Measurements from ENCODE around the gene MS4A6E.
"Not testable (repeated sequence)": the region's sequence is repeated elsewhere in the genome, so short reads cannot be mapped to it uniquely, and the experiment has no call there.

The MS4A6E gene

DNA sequence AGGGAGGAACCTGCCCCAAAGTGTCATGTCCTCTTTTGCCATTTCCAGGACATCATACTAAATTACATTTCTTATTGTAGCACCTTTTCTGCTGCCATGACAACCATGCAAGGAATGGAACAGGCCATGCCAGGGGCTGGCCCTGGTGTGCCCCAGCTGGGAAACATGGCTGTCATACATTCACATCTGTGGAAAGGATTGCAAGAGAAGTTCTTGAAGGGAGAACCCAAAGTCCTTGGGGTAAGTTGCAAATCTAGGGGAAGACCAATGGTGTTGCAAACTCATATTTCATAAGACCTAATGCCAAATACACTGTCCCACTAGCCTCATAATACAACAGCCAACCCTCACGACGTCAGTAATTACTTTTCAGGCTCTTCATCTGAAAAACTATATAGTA lies 34.9 kb upstream of the MS4A6E start:
- Histone ChIP-seq H3K27ac (no peak overlapping the region), H3K36me3 (no peaks in the 10 kb centered on the region), H3K27me3 (ENCODE audit: insufficient read depth, low read depth, severe bottlenecking) (peaks cover 5% of the 10 kb centered on the region), H3K4me3 (ENCODE audit: low read depth, low read length) (no peak overlapping the region), H3K9me3 (ENCODE audit: severe bottlenecking) (no peaks in the 10 kb centered on the region)
- TF ChIP-seq, protein P1, sequence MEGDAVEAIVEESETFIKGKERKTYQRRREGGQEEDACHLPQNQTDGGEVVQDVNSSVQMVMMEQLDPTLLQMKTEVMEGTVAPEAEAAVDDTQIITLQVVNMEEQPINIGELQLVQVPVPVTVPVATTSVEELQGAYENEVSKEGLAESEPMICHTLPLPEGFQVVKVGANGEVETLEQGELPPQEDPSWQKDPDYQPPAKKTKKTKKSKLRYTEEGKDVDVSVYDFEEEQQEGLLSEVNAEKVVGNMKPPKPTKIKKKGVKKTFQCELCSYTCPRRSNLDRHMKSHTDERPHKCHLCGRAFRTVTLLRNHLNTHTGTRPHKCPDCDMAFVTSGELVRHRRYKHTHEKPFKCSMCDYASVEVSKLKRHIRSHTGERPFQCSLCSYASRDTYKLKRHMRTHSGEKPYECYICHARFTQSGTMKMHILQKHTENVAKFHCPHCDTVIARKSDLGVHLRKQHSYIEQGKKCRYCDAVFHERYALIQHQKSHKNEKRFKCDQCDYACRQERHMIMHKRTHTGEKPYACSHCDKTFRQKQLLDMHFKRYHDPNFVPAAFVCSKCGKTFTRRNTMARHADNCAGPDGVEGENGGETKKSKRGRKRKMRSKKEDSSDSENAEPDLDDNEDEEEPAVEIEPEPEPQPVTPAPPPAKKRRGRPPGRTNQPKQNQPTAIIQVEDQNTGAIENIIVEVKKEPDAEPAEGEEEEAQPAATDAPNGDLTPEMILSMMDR (IDR thresholded peaks at IDR 0.05; ENCODE audit: low read depth, low read length): no peak
- no peak for DNase-seq

DNA sequence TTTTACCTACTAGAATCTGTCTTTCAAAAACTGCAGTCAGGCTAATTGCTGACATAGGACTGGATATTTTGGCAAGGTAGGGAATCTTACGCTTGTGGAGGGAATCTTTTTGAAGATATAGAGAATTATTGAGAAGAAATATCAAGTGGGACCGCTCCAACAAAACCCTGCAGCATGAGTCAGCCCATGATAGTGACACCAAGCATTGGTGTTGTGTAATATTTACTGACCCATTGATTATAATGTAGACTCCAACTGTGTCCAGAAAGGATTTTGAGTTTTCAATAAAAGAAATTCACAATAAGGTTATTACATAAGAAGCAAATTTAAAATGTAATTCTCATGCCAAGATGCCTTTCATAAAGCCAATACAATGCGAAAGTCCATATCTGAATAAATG lies 25.9 kb upstream of the MS4A6E start:
- TF ChIP-seq, protein P1 (IDR thresholded peaks at IDR 0.05; ENCODE audit: low read depth, low read length): no peak
- Histone ChIP-seq H3K27me3 (ENCODE audit: insufficient read depth, low read depth, severe bottlenecking) (peaks cover 12% of the 10 kb centered on the region), H3K36me3 (no peaks in the 10 kb centered on the region), H3K9me3 (ENCODE audit: severe bottlenecking) (no peaks in the 10 kb centered on the region), H3K4me3 (ENCODE audit: low read depth, low read length) (no peak overlapping the region), H3K27ac (no peak overlapping the region)
- DNase-seq: no peak

DNA sequence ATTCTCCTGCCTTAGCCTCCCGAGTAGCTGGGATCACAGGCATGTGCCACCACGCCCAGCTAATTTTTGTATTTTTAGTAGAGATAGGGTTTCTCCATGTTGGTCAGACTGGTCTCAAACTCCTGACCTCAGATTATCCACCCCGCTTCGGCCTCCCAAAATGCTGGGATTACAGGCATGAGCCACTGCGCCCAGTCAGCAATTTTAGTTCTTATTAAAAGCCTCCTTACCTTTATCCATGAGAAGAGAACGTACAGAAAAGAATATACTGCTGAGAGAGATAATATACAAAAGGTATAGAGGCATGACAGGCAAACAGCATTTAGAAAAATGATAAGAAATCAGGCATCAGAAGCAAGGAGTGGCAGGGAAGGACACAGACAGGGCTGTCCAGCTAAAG lies 25.2 kb upstream of the MS4A6E start:
- not testable (repeated sequence) for H3K36me3 ChIP-seq; H3K4me3 ChIP-seq (ENCODE audit: low read depth, low read length); DNase-seq; H3K27ac ChIP-seq; H3K27me3 ChIP-seq (ENCODE audit: insufficient read depth, low read depth, severe bottlenecking); H3K9me3 ChIP-seq (ENCODE audit: severe bottlenecking)

DNA sequence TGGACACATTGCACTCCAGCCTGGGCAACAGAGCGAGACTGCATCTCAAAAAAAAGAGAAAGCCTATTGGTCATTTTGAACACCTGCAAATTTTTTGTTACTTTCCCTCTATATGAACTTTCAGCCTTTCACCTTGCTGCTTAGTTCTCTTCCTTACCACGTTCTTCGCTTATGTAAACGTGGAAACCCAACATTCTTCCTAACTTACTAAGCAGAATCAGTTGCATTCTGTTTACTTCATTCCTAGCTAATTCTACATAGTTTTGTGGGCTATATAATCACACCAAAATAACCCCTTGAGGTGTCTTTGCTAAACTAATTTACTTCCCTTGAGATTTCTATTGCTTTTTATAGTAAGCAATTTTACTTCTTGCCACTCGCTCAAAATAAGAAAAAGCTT lies 23.4 kb upstream of the MS4A6E start:
- peaks cover 5% of the 10 kb centered on the region for H3K27me3 ChIP-seq (ENCODE audit: insufficient read depth, low read depth, severe bottlenecking)
- H3K4me3 ChIP-seq (ENCODE audit: low read depth, low read length): no peak overlapping the region
- H3K9me3 ChIP-seq (ENCODE audit: severe bottlenecking): no peaks in the 10 kb centered on the region
- no peak for DNase-seq
- TF ChIP-seq, protein P1 (IDR thresholded peaks at IDR 0.05; ENCODE audit: low read depth, low read length): no peak
- no peaks in the 10 kb centered on the region for H3K36me3 ChIP-seq
- no peak overlapping the region for H3K27ac ChIP-seq

DNA sequence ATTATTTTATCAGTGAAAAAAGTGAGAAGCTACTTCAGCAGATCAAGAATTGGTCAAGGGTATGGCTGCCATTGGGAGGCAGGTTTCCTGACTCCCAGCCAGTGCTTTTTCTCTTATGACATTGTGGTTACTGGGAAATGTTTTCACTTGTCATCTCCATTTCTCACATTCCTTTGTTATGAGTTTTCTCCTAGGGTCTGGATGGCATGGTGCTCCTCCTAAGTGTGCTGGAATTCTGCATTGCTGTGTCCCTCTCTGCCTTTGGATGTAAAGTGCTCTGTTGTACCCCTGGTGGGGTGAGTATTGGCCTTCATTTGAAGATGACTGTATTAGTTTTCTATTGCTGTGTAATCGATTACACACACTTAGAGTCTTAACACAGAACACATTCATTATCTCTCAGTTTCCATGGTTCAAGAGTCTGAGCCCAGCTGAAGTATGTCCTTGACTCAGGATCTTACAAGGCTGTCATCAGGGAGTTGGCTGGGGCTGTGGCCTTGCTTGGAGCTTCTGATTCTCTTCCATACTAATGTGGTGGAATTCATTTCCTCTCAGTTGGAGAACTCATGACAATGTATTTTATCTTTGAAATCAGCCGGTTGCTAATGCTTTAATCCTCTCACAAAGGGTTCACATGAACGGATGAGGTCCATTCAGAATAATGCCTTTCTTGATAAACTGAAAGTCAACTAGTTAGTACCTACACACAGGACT lies 21.0 kb upstream of the MS4A6E start:
- no peak overlapping the region for H3K27ac ChIP-seq
- peaks cover 9% of the 10 kb centered on the region for H3K27me3 ChIP-seq (ENCODE audit: insufficient read depth, low read depth, severe bottlenecking)
- no peaks in the 10 kb centered on the region for H3K36me3 ChIP-seq
- TF ChIP-seq, protein P1 (IDR thresholded peaks at IDR 0.05; ENCODE audit: low read depth, low read length): no peak
- no peak overlapping the region for H3K4me3 ChIP-seq (ENCODE audit: low read depth, low read length)
- no peaks in the 10 kb centered on the region for H3K9me3 ChIP-seq (ENCODE audit: severe bottlenecking)
- DNase-seq: no peak

DNA sequence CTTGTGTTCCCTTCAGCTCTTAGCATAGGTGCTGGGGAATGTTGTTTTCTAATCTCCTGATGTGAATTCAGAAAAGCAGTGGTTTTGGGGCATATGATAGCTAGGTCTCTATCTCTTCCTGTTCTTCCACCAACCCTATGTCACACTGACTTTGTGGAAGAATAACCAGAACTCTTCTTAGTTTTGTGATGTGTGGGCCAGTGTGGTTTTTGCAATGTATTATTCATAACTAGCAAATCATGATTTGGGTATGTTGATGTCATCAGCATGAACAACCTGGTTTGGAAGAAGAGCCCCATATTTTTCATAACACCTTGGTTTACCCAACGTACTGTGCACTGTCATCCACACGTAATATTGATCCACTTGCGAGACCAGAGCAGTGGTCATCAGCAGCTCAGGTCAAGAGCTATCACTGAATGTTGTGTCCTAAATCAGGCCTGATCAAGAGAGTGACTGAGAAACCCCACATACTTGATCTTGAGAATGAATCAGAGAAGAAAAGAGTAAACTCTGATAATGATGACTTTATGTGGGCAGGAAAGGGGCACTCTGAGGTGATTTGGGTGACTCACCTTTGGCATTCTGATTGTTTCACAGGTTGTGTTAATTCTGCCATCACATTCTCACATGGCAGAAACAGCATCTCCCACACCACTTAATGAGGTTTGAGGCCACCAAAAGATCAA lies 19.4 kb upstream of the MS4A6E start:
- H3K27ac ChIP-seq: no peak overlapping the region
- TF ChIP-seq, protein P1 (IDR thresholded peaks at IDR 0.05; ENCODE audit: low read depth, low read length): no peak
- H3K27me3 ChIP-seq (ENCODE audit: insufficient read depth, low read depth, severe bottlenecking): peaks cover 7% of the 10 kb centered on the region
- no peak overlapping the region for H3K4me3 ChIP-seq (ENCODE audit: low read depth, low read length)
- DNase-seq: no peak
- no peaks in the 10 kb centered on the region for H3K9me3 ChIP-seq (ENCODE audit: severe bottlenecking)
- no peaks in the 10 kb centered on the region for H3K36me3 ChIP-seq

Data from WERI-Rb-1 (cell line).